Smooth muscle cell (in vitro differentiated cells): Measurements from ENCODE around the gene LTBR. TPM values are rescaled to one million over a fixed set of nuclear protein-coding genes. Genes with fewer than 3 reads are reported as not detected.

Source experiments
- DNase-seq: peaks from one replicate; lab custom pipeline; 2025; ENCODE audit not compliant: unreplicated experiment; lab: John Stamatoyannopoulos, UW
- H2AFZ ChIP-seq: fragments of 200-600 bp; sonication (generic); 2 replicates; pipeline ENCODE4 v1.6.0; 2016; ENCODE audit warnings: antibody characterized with exemption, low read depth, mild to moderate bottlenecking
- H3F3A ChIP-seq: fragments of 200-600 bp; sonication (generic); 2 replicates; pipeline ENCODE4 v1.6.0; 2017; ENCODE audit warnings: antibody characterized with exemption, low read depth
- H3K27ac ChIP-seq: fragments of 200-600 bp; sonication (generic); 2 replicates; pipeline ENCODE4 v1.5.1; 2016; ENCODE audit warnings: low read depth, mild to moderate bottlenecking
- H3K27me3 ChIP-seq: fragments of 200-600 bp; sonication (generic); 2 replicates; pipeline ENCODE4 v1.6.1; 2016; ENCODE audit warnings: low read depth, mild to moderate bottlenecking
- H3K36me3 ChIP-seq: fragments of 200-600 bp; sonication (generic); 2 replicates; pipeline ENCODE4 v1.5.1; 2016; ENCODE audit warnings: low read depth
- H3K4me1 ChIP-seq: fragments of 200-600 bp; sonication (generic); 2 replicates; pipeline ENCODE4 v1.5.1; 2016; ENCODE audit warnings: low read depth
- H3K4me2 ChIP-seq: fragments of 200-600 bp; sonication (generic); 2 replicates; pipeline ENCODE4 v1.6.0; 2016; ENCODE audit warnings: mild to moderate bottlenecking
- H3K4me3 ChIP-seq: fragments of 200-600 bp; sonication (generic); 2 replicates; pipeline ENCODE4 v1.5.1; 2016; ENCODE audit warnings: mild to moderate bottlenecking
- H3K79me2 ChIP-seq: fragments of 200-600 bp; sonication (generic); 2 replicates; pipeline ENCODE4 v1.6.0; 2016; ENCODE audit warnings: low read depth, mild to moderate bottlenecking
- H3K9ac ChIP-seq: fragments of 200-600 bp; sonication (generic); 2 replicates; pipeline ENCODE4 v1.6.0; 2016; ENCODE audit warnings: low read depth
- H3K9me3 ChIP-seq: fragments of 200-600 bp; sonication (generic); replicated peaks from 2 replicates; pipeline ENCODE4 v1.5.1; 2016; ENCODE audit warnings: low read depth
- H4K20me1 ChIP-seq: fragments of 200-600 bp; sonication (generic); 2 replicates; pipeline ENCODE4 v1.6.0; 2016; ENCODE audit warnings: low read depth
- WGBS: methylation state at CpG from one replicate; pipeline ENCODE4 v1.1.7; 2016; ENCODE audit warnings: low lambda C conversion rate; 5-methylcytosine and 5-hydroxymethylcytosine counted together
- polyA plus RNA-seq: library from polyadenylated mRNA; unstranded; fragments of >200 nt; fragmentation: Nextera tagmentation; extraction: Ambion mirVana; gene quantifications from 2 replicates; pipeline ENCODE4 v1.2.1, GENCODE V29; 2016
- total RNA-seq: library from RNA; depleted of rRNA; stranded (reverse); fragments of >200 nt; gene quantifications from 2 replicates; pipeline ENCODE4 v1.2.3, GENCODE V29; 2014
- TF ChIP-seq, protein P1 (sequence below): fragments of 200-600 bp; sonication (generic); IDR thresholded peaks from 2 replicates; pipeline ENCODE4 v1.5.1; 2017; ENCODE audit warnings: borderline replicate concordance, mild to moderate bottlenecking, antibody characterized with exemption; ENCODE audit not compliant: insufficient read depth, poor library complexity, severe bottlenecking

The LTBR gene
- total and polyA plus RNA-seq, 2 experiments from 2014 or later, result 35.1 to 72.9 TPM

DNA sequence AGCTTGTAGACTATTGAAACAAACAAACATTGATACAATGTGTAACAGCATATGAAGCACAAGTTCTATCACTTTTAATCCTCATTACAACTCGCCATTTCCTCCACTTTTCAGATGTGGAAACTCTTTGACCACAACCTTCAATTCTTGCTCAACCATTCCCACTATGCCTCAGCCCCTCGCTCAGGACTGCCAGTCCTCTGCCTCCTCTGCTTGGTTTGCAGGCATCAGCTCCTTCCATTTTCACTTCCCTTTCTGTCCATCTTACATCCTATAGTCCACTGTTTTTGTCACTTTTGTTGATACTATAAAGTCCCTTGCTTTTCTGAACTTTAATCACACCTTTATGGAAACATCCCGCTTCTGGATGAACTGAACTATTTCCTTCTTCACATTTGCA, 32.6 kb downstream of the LTBR start:
- no peak overlapping the region for H3K27ac ChIP-seq
- H3K4me3 ChIP-seq, result no peak overlapping the region
- no peak for DNase-seq
- TF ChIP-seq, protein P1, sequence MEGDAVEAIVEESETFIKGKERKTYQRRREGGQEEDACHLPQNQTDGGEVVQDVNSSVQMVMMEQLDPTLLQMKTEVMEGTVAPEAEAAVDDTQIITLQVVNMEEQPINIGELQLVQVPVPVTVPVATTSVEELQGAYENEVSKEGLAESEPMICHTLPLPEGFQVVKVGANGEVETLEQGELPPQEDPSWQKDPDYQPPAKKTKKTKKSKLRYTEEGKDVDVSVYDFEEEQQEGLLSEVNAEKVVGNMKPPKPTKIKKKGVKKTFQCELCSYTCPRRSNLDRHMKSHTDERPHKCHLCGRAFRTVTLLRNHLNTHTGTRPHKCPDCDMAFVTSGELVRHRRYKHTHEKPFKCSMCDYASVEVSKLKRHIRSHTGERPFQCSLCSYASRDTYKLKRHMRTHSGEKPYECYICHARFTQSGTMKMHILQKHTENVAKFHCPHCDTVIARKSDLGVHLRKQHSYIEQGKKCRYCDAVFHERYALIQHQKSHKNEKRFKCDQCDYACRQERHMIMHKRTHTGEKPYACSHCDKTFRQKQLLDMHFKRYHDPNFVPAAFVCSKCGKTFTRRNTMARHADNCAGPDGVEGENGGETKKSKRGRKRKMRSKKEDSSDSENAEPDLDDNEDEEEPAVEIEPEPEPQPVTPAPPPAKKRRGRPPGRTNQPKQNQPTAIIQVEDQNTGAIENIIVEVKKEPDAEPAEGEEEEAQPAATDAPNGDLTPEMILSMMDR, result no peak
- no peaks in the 10 kb centered on the region for H3F3A ChIP-seq
- H3K4me2 ChIP-seq, result no peak overlapping the region
- H4K20me1 ChIP-seq, result no peaks in the 10 kb centered on the region
- H2AFZ ChIP-seq, result no peak overlapping the region
- H3K9ac ChIP-seq, result no peak overlapping the region
- no peaks in the 10 kb centered on the region for H3K79me2 ChIP-seq
- no peaks in the 10 kb centered on the region for H3K4me1 ChIP-seq
- H3K9me3 ChIP-seq, result no peaks in the 10 kb centered on the region
- H3K27me3 ChIP-seq, result no peaks in the 10 kb centered on the region
- WGBS, result 84% methylated on average over 3 of the region's 3 CpGs
- H3K36me3 ChIP-seq, result no peaks in the 10 kb centered on the region

GRCh38 chr12:6418796-6419195, 34.8 kb downstream of the LTBR start:
- Histone ChIP-seq H3K36me3 (no peaks in the 10 kb centered on the region), H3K9me3 (no peaks in the 10 kb centered on the region), H3K27me3 (no peaks in the 10 kb centered on the region), H4K20me1 (no peaks in the 10 kb centered on the region), H2AFZ (no peak overlapping the region), H3F3A (no peaks in the 10 kb centered on the region), H3K4me1 (no peaks in the 10 kb centered on the region), H3K9ac (no peak overlapping the region), H3K4me2 (no peak overlapping the region), H3K79me2 (no peaks in the 10 kb centered on the region), H3K4me3 (no peak overlapping the region), H3K27ac (no peak overlapping the region)
- DNase-seq, result no peak
- WGBS, result 84% methylated on average over 6 of the region's 6 CpGs
- TF ChIP-seq, protein P1, result no peak

DNA sequence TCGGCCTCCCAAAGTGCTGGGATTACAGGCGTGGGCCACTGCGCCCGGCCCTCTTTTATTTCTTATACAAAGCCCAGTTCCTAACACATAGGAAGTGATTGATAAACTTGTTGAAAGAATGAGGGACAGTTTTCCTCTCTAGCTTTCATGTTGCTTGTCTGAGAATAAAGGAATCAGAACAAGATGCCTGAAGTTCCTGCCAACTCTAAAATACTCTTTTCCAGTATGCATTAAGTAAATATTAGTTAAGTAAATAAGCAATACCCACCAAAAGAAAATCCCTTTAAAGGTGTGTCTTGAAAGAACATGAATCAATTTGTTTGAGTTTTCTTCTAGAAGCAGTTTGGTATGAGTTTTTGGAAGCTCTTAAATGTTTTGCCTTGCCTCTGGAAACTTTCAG, 36.4 kb downstream of the LTBR start:
- Histone ChIP-seq H3K9ac (no peak overlapping the region), H4K20me1 (no peaks in the 10 kb centered on the region), H3K27me3 (no peaks in the 10 kb centered on the region), H3K9me3 (no peaks in the 10 kb centered on the region), H2AFZ (no peak overlapping the region), H3K79me2 (no peaks in the 10 kb centered on the region), H3F3A (no peaks in the 10 kb centered on the region), H3K36me3 (no peaks in the 10 kb centered on the region), H3K4me3 (no peak overlapping the region), H3K4me1 (no peaks in the 10 kb centered on the region), H3K4me2 (no peak overlapping the region), H3K27ac (no peak overlapping the region)
- WGBS, result 95% methylated on average over 4 of the region's 4 CpGs
- TF ChIP-seq, protein P1, result no peak
- DNase-seq, result no peak

GRCh38 chr12:6423267-6424007, 39.5 kb downstream of the LTBR start:
- H3K9me3 ChIP-seq, result no peaks in the 10 kb centered on the region
- no peak overlapping the region for H2AFZ ChIP-seq
- H3K79me2 ChIP-seq, result no peaks in the 10 kb centered on the region
- no peak overlapping the region for H3K4me2 ChIP-seq
- H3K4me3 ChIP-seq, result no peak overlapping the region
- H3F3A ChIP-seq, result no peaks in the 10 kb centered on the region
- no peak overlapping the region for H3K27ac ChIP-seq
- no peaks in the 10 kb centered on the region for H3K27me3 ChIP-seq
- no peaks in the 10 kb centered on the region for H4K20me1 ChIP-seq
- H3K36me3 ChIP-seq, result no peaks in the 10 kb centered on the region
- peak; percentile 19 for DNase-seq
- H3K9ac ChIP-seq, result no peak overlapping the region
- TF ChIP-seq, protein P1, result peak; percentile 82
- 14% methylated on average over 9 of the region's 9 CpGs for WGBS
- no peaks in the 10 kb centered on the region for H3K4me1 ChIP-seq
